T-helper 17 cell (primary cell): ENCODE measurements around the gene THEMIS2. TPM values are rescaled to one million over a fixed set of nuclear protein-coding genes. Genes with fewer than 3 reads are reported as not detected.
A peak's percentile ranks its signal among the peaks of the same experiment; 100 is the strongest.

Source experiments
- ATAC-seq: fragments of 150-1000 bp; cut with Tn5 transposase; 2 replicates; pipeline ENCODE4 v1.10.0; 2021; ENCODE audit warnings: mild to moderate bottlenecking, moderate library complexity
- DNase-seq, 3 donors: peaks; one replicate each; pipeline versions ENCODE4 v3.0.0 to v3.0.0-alpha.2; 2020 to 2021
- H3K9me3 ChIP-seq: one replicate; pipeline ENCODE4 v1.7.0; 2013; ENCODE audit warnings: low read length, mild to moderate bottlenecking; ENCODE audit not compliant: control insufficient read depth, poor library complexity, severe bottlenecking
- H3K27ac Mint-ChIP-seq: one replicate; pipeline ENCODE4 v1.8.0; 2022; ENCODE audit warnings: mild to moderate bottlenecking, moderate library complexity, mixed read lengths
- H3K27me3 Mint-ChIP-seq: one replicate; pipeline ENCODE4 v1.8.0; 2022; ENCODE audit warnings: mixed read lengths
- H3K36me3 Mint-ChIP-seq: one replicate; pipeline ENCODE4 v1.8.0; 2022; ENCODE audit warnings: low read depth, mixed read lengths
- H3K4me1 Mint-ChIP-seq: one replicate; pipeline ENCODE4 v1.8.0; 2022; ENCODE audit warnings: mild to moderate bottlenecking, mixed read lengths
- H3K4me3 Mint-ChIP-seq: one replicate; pipeline ENCODE4 v1.8.0; 2022; ENCODE audit warnings: mild to moderate bottlenecking, moderate library complexity, mixed read lengths
- total RNA-seq, 4 donors: library from RNA in 2 of 4; stranded (reverse) in 2 of 4; gene quantifications; one replicate each; pipeline ENCODE4 v1.2.3 and lab custom pipeline; 2022 to 2026

Gene THEMIS2
- total RNA-seq, 2 donors from 2014 or later, result 33.6 to 72.0 TPM

- no peak for DNase-seq
- peak overlapping the region; percentile 90 for H3K27ac Mint-ChIP-seq
- H3K4me1 Mint-ChIP-seq, result peaks cover 55% of the 10 kb centered on the region
- no peak for ATAC-seq
- no peak overlapping the region for H3K4me3 Mint-ChIP-seq
- no peaks in the 10 kb centered on the region for H3K9me3 ChIP-seq
- no peaks in the 10 kb centered on the region for H3K27me3 Mint-ChIP-seq
- H3K36me3 Mint-ChIP-seq, result peaks cover 5% of the 10 kb centered on the region
These were observed 12.8 kb downstream of the THEMIS2 start for GRCh38 chr1:27885114-27885528.

DNA sequence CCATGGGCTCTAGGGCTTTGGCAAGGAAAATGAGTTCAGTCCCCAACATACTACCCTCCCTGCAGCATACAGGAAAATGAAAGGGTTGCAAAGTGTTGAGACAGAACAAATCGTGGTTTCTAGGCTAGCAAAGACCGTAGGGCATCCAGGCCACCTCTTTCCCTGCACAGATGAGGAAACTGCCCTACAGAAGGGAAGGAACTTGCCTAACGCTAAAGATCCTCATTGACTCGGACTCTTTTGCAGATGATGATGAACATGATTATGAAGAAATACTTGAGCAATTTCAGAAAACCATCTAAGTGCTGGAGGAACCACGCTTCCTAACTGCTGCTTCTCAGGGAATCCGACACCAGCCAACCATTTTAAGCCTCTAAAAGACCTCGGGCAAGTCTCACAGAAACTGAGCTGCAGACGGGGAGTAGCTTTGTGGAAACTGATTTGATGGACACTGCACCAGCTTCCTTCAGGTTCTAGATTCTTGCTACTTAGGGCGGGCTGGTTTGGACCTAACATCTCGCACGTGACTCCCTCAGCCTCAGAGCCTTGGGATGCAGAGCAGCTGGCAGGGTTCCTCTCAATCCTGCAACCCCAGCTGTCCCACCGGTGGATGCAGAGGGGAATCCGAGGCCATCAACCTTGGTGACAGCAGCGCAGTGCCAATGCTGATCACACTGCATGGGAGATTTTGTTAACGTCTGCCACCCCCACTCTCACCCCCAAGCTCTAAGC lies 13.4 kb downstream of the THEMIS2 start:
- DNase-seq (no peak), ATAC-seq (no peak)
- Mint-ChIP-seq H3K27ac (peak overlapping the region; percentile 90), H3K4me3 (peak overlapping the region; percentile 28), H3K27me3 (no peaks in the 10 kb centered on the region), H3K36me3 (peaks cover 5% of the 10 kb centered on the region), H3K4me1 (peaks cover 55% of the 10 kb centered on the region)
- no peaks in the 10 kb centered on the region for H3K9me3 ChIP-seq

DNA sequence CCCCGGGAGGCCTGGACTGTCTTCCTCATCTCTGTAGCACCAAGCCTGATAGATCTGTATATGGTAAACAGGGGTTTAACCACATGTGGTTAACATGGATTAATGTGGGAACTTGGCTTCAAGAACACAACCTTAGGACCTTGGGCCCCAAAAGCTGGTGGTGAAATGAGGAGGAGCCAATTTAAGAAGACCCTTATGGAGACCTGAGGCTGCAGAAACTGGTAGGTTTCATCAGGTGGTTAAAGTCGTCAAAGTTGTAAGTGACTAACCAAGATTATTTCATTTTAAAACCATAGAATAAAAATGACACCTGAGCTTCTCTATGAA lies 14.0 kb downstream of the THEMIS2 start:
- H3K4me1 Mint-ChIP-seq, result peaks cover 58% of the 10 kb centered on the region

DNA sequence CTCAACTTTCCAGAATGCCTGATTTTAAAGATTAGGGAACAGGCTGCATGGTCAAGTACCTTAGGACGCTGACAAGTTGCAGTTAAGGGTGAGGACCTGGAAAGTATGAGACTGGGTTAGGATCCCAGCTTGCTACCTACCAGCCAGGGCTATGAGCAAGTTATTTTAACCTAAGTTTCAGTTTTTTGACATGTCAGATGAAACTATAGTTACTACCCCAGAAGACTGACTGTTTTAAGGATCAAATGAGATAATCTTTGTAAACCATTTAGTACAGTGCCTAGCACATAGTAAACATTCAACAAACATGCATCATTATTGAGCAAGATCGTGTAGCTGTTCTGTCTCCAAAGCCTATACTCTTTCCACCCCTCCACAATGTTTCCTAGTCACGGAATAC lies 14.4 kb downstream of the THEMIS2 start:
- Mint-ChIP-seq H3K4me1 (peaks cover 61% of the 10 kb centered on the region), H3K36me3 (peaks cover 4% of the 10 kb centered on the region), H3K4me3 (peak overlapping the region; percentile 82), H3K27ac (peak overlapping the region; percentile 90), H3K27me3 (no peaks in the 10 kb centered on the region)
- peak; percentile 16 for ATAC-seq
- DNase-seq, result no peak
- H3K9me3 ChIP-seq, result no peaks in the 10 kb centered on the region

More for the DNA sequence above, 14.0 kb downstream of the THEMIS2 start:
- Mint-ChIP-seq H3K27me3 (no peaks in the 10 kb centered on the region), H3K27ac (peak overlapping the region; percentile 90), H3K36me3 (peaks cover 4% of the 10 kb centered on the region), H3K4me3 (peak overlapping the region; percentile 28)
- ATAC-seq, result no peak
- DNase-seq, result no peak
- no peaks in the 10 kb centered on the region for H3K9me3 ChIP-seq

DNA sequence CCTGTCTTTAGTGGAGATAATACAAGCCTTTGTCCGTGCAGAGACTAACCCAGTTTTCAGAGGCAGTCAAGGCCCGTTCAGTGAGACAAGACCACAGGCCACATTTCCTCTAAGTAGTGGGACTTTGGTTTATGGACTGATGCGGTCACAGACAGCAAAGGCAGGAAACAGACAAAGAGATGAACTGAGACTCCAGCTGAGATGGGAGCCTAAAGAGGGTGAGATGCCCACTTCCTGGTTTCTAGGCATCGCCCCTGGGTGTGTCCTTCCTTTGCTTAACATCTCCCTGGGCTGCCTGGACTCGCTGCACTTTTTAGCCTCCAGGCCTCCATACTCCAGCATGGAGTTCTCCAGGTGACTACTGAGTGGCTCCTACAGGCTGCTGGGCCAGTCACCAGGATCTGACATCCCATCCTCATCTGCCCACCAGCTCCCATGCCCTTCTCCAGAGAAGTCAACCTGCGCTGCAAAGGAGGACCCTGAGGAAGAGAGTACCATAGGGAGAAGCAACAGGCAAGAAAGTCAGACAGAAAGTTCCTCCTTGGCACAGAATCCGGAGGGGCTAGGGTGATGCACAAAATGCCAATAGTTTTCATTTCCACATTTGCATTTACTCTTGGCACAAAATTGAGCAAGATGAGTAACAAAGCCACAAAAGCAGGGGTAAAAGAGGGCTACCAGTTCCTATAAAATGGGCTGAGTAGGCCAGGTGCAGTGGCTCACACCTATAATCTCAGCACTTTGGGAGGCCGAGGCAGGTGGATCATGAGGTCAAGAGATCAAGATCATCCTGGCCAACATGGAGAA lies 15.1 kb downstream of the THEMIS2 start:
- Mint-ChIP-seq H3K27ac (peak overlapping the region; percentile 90), H3K27me3 (no peaks in the 10 kb centered on the region), H3K36me3 (peaks cover 4% of the 10 kb centered on the region), H3K4me1 (peaks cover 65% of the 10 kb centered on the region), H3K4me3 (peak overlapping the region; percentile 82)
- no peaks in the 10 kb centered on the region for H3K9me3 ChIP-seq
- ATAC-seq (peak; percentile 80), DNase-seq (peak in 1 of 3 donors; percentile 29)

DNA sequence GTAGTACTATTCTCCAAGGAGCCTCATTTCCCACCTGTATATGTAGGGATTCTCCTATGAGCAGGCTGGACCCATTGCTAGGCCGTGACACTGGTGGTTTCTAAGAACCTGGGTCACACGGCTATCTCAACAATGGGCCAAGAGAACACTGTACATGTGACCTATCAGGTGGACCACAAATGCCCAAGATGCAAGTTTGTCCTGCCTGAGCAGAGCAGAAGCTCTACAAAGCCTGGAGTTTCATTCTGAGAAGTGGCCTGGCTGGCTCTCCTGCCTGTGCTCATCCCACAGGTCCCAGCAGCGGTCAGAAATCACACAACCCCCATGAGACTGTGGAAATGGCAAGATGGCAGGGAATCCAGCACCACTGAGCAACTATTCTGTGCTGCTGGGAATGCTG lies 17.2 kb downstream of the THEMIS2 start:
- H3K36me3 Mint-ChIP-seq, result peaks cover 2% of the 10 kb centered on the region
- DNase-seq, result no peak
- no peak for ATAC-seq
- no peaks in the 10 kb centered on the region for H3K9me3 ChIP-seq
- no peak overlapping the region for H3K4me3 Mint-ChIP-seq
- peak overlapping the region; percentile 90 for H3K27ac Mint-ChIP-seq
- peaks cover 54% of the 10 kb centered on the region for H3K4me1 Mint-ChIP-seq
- H3K27me3 Mint-ChIP-seq, result no peaks in the 10 kb centered on the region

DNA sequence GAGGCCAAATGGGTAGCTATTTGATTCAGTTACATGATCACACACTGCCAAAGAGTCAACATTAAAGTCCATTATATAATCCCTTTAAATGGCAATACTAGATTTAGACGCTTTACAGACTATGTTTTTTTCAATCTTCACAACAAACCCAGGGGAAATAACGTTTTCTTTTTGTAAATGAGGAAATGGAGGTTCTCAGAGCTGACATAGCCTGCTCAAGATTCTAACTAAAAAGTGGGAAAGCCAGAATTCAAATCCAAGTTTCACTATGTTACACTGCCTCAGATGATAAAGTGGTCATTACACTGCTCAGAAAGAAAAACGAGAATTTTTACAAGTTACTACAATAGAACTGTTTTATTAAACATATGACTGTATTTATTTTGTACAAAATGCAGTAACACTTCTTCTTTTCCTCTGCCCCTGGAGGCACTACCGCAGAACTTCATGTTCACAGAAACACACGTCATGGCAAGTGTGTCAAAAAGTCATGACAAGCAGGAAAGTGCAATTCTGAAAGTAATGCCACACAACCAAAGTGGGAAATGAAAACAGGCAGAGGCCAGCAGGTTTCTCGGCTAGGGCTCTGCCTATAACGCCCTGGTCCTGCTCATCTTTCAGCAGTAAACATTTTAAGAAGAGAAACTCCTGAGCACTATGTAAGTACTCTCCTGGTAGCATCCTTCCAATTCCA lies 19.0 kb downstream of the THEMIS2 start:
- peak overlapping the region; percentile 97 for H3K27ac Mint-ChIP-seq
- H3K36me3 Mint-ChIP-seq, result peaks cover 9% of the 10 kb centered on the region
- DNase-seq, result no peak
- peak; percentile 62 for ATAC-seq
- H3K9me3 ChIP-seq, result no peaks in the 10 kb centered on the region
- H3K4me3 Mint-ChIP-seq, result peak overlapping the region; percentile 72
- H3K27me3 Mint-ChIP-seq, result no peaks in the 10 kb centered on the region
- peaks cover 46% of the 10 kb centered on the region for H3K4me1 Mint-ChIP-seq

GRCh38 chr1:27894521-27894920 lies 22.2 kb downstream of the THEMIS2 start:
- no peaks in the 10 kb centered on the region for H3K9me3 ChIP-seq
- no peak for ATAC-seq

GRCh38 chr1:27906759-27907158 lies 34.4 kb downstream of the THEMIS2 start:
- ATAC-seq, result no peak
- H3K27me3 Mint-ChIP-seq, result no peaks in the 10 kb centered on the region
- peaks cover 10% of the 10 kb centered on the region for H3K4me1 Mint-ChIP-seq
- H3K4me3 Mint-ChIP-seq, result no peak overlapping the region
- H3K27ac Mint-ChIP-seq, result no peak overlapping the region
- H3K9me3 ChIP-seq, result no peaks in the 10 kb centered on the region
- H3K36me3 Mint-ChIP-seq, result peaks cover 3% of the 10 kb centered on the region
- no peak for DNase-seq

More at GRCh38 chr1:27894521-27894920, 22.2 kb downstream of the THEMIS2 start:
- H3K27ac Mint-ChIP-seq, result peak overlapping the region; percentile 79
- no peak for DNase-seq
- peaks cover 30% of the 10 kb centered on the region for H3K4me1 Mint-ChIP-seq
- H3K27me3 Mint-ChIP-seq, result no peaks in the 10 kb centered on the region
- peaks cover 9% of the 10 kb centered on the region for H3K36me3 Mint-ChIP-seq
- no peak overlapping the region for H3K4me3 Mint-ChIP-seq

- H3K27ac Mint-ChIP-seq, result no peak overlapping the region
- H3K9me3 ChIP-seq, result no peaks in the 10 kb centered on the region
- DNase-seq (no peak), ATAC-seq (no peak)
- H3K4me1 Mint-ChIP-seq, result peaks cover 24% of the 10 kb centered on the region
- H3K4me3 Mint-ChIP-seq, result no peak overlapping the region
- peaks cover 6% of the 10 kb centered on the region for H3K36me3 Mint-ChIP-seq
- H3K27me3 Mint-ChIP-seq, result no peaks in the 10 kb centered on the region
These were observed 40.1 kb downstream of the THEMIS2 start for GRCh38 chr1:27912429-27912828.

DNA sequence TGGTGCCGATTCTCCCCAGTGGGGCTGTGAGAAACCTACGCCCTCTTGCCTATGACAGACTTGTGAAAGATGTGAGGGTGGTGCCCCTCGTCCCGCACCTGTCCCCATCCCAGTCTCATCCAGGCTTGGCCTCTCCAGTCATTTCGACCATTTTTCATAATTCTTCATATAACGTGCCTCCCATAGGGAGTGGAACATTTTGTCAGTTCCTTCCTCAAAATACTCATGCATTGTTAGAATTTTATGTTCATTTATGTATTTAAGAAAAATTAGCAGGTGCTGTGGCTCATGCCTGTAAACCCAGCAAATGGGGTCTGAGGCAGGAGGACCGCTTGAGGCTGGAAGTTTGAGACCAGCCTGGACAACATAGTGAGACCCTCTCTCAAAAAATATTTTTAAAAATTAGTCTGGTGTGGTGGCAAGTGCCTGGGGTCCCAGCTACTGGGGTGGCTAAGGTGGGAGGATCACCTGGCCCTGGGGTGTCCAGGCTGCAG lies 42.8 kb downstream of the THEMIS2 start:
- no peak for ATAC-seq
- H3K36me3 Mint-ChIP-seq, result peaks cover 4% of the 10 kb centered on the region
- no peaks in the 10 kb centered on the region for H3K9me3 ChIP-seq
- peak overlapping the region; percentile 98 for H3K27ac Mint-ChIP-seq
- peaks cover 18% of the 10 kb centered on the region for H3K4me1 Mint-ChIP-seq
- no peaks in the 10 kb centered on the region for H3K27me3 Mint-ChIP-seq
- DNase-seq, result no peak
- H3K4me3 Mint-ChIP-seq, result peak overlapping the region; percentile 100

GRCh38 chr1:27922272-27922671 lies 49.9 kb downstream of the THEMIS2 start:
- no peak overlapping the region for H3K27ac Mint-ChIP-seq
- H3K9me3 ChIP-seq, result no peaks in the 10 kb centered on the region

More at GRCh38 chr1:27922272-27922671, 49.9 kb downstream of the THEMIS2 start:
- H3K4me1 Mint-ChIP-seq, result no peaks in the 10 kb centered on the region
- H3K27me3 Mint-ChIP-seq, result no peaks in the 10 kb centered on the region
- no peak overlapping the region for H3K4me3 Mint-ChIP-seq
- no peaks in the 10 kb centered on the region for H3K36me3 Mint-ChIP-seq
- DNase-seq (no peak), ATAC-seq (no peak)
